Measurements from ENCODE around the gene CCAR1.

DNA sequence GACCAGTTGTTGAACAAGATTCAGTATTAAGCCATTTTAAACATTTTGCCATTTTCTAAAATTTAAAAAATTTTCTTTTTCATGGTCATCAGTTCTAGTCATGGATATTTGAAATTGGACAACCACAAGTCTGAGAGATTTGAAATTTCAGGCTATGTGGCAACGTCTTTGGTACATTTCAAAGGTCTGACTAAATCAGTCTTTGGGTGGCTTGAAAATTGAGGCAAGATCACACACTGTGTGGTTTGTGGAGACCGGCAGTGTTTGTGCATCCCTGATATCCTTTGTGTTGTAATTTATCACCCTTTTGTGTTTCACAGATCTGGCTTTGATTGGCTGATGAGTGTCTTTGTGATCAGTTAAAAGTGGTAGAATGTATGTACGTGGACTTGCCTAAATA lies 35.7 kb downstream of the CCAR1 start:
- TF ChIP-seq, protein P1, sequence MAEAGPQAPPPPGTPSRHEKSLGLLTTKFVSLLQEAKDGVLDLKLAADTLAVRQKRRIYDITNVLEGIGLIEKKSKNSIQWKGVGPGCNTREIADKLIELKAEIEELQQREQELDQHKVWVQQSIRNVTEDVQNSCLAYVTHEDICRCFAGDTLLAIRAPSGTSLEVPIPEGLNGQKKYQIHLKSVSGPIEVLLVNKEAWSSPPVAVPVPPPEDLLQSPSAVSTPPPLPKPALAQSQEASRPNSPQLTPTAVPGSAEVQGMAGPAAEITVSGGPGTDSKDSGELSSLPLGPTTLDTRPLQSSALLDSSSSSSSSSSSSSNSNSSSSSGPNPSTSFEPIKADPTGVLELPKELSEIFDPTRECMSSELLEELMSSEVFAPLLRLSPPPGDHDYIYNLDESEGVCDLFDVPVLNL (IDR thresholded peaks at IDR 0.05; ENCODE audit: low read depth, low read length) = no peak
- TF ChIP-seq ZNF274 (IDR thresholded peaks at IDR 0.05; ENCODE audit: insufficient read depth, insufficient read length) (no peak), CTCF (IDR thresholded peaks at IDR 0.05 in 2 of 3, conservative IDR thresholded peaks at IDR 0.05 in 1 of 3; ENCODE audit: control insufficient read depth in 2 of 3, extremely low read depth in 1 of 3, insufficient read depth in 1 of 3, low read depth in 3 of 3, low read length in 3 of 3) (no peak), POLR2AphosphoS2 (IDR thresholded peaks at IDR 0.05; ENCODE audit: low read depth, low read length) (no peak), NFYB (IDR thresholded peaks at IDR 0.05; ENCODE audit: insufficient read depth, low read depth, low read length) (no peak), EGR1 (IDR thresholded peaks at IDR 0.05; ENCODE audit: borderline replicate concordance in 1 of 2, low read depth in 2 of 2, low read length in 2 of 2) (no peak), CREM (IDR thresholded peaks at IDR 0.05; ENCODE audit: low read depth) (no peak), MYC (IDR thresholded peaks at IDR 0.05; ENCODE audit: insufficient read depth, insufficient read length, insufficient replicate concordance, low read length, severe bottlenecking) (no peak), SMC3 (IDR thresholded peaks at IDR 0.05; ENCODE audit: borderline replicate concordance, low read length) (no peak), CEBPB (IDR thresholded peaks at IDR 0.05; ENCODE audit: borderline replicate concordance in 1 of 2, low read depth in 2 of 2, low read length in 2 of 2) (no peak), SIN3A (IDR thresholded peaks at IDR 0.05; ENCODE audit: low read depth, low read length) (no peak), NBN (IDR thresholded peaks at IDR 0.05) (no peak), CEBPZ (IDR thresholded peaks at IDR 0.05; ENCODE audit: low read depth, low read length) (no peak)
- TF ChIP-seq, protein P2, sequence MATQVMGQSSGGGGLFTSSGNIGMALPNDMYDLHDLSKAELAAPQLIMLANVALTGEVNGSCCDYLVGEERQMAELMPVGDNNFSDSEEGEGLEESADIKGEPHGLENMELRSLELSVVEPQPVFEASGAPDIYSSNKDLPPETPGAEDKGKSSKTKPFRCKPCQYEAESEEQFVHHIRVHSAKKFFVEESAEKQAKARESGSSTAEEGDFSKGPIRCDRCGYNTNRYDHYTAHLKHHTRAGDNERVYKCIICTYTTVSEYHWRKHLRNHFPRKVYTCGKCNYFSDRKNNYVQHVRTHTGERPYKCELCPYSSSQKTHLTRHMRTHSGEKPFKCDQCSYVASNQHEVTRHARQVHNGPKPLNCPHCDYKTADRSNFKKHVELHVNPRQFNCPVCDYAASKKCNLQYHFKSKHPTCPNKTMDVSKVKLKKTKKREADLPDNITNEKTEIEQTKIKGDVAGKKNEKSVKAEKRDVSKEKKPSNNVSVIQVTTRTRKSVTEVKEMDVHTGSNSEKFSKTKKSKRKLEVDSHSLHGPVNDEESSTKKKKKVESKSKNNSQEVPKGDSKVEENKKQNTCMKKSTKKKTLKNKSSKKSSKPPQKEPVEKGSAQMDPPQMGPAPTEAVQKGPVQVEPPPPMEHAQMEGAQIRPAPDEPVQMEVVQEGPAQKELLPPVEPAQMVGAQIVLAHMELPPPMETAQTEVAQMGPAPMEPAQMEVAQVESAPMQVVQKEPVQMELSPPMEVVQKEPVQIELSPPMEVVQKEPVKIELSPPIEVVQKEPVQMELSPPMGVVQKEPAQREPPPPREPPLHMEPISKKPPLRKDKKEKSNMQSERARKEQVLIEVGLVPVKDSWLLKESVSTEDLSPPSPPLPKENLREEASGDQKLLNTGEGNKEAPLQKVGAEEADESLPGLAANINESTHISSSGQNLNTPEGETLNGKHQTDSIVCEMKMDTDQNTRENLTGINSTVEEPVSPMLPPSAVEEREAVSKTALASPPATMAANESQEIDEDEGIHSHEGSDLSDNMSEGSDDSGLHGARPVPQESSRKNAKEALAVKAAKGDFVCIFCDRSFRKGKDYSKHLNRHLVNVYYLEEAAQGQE (IDR thresholded peaks at IDR 0.05; ENCODE audit: low read depth, low read length) = no peak
